K562 (cell line): ENCODE results near the gene UCHL5. TPM values are rescaled to one million over a fixed set of nuclear protein-coding genes. Genes with fewer than 3 reads are reported as not detected.

Experiments used
- BRD4 ChIP-seq: fragments of 200-600 bp; sonication (generic); IDR thresholded peaks from 2 replicates; pipeline ENCODE4 v1.6.1; 2017; ENCODE audit warnings: inconsistent platforms
- E2F3 ChIP-seq: fragments of 250-450 bp; sonication (Bioruptor Pico); IDR thresholded peaks from 2 replicates; pipeline ENCODE4 v1.4.0; 2020; ENCODE audit warnings: mild to moderate bottlenecking
- HNRNPUL1 ChIP-seq: fragments of 200-400 bp; formaldehyde crosslinking; IDR thresholded peaks from 2 replicates; pipeline ENCODE4 v1.6.1; 2017; ENCODE audit warnings: low read length
- ILF3 ChIP-seq: fragments of 450-650 bp; IDR thresholded peaks from 2 replicates; pipeline ENCODE4 v1.6.1; 2018; ENCODE audit warnings: antibody characterized with exemption, mild to moderate bottlenecking, moderate library complexity, borderline replicate concordance
- NCOA4 ChIP-seq: fragments of 450-650 bp; IDR thresholded peaks from 2 replicates; pipeline ENCODE4 v1.6.1; 2018; ENCODE audit warnings: mild to moderate bottlenecking; ENCODE audit not compliant: partially characterized antibody
- WHSC1 ChIP-seq: IDR thresholded peaks from one replicate; pipeline ENCODE4 v1.6.1; 2012; ENCODE audit warnings: low read length, control low read depth, inconsistent platforms
- ZNF124 ChIP-seq: sonication (generic); formaldehyde crosslinking; IDR thresholded peaks from 2 replicates; pipeline ENCODE4 v1.8.1; 2022; ENCODE audit warnings: missing genetic modification reagents
- ZNF311 ChIP-seq: fragments of 250-450 bp; sonication (Bioruptor Pico); IDR thresholded peaks from 2 replicates; pipeline ENCODE4 v1.4.0; 2020; ENCODE audit warnings: mild to moderate bottlenecking, moderate library complexity
- ZNF324 ChIP-seq: fragments of 250-450 bp; sonication (Bioruptor Pico); IDR thresholded peaks from 2 replicates; pipeline ENCODE4 v1.4.0; 2020; ENCODE audit warnings: mild to moderate bottlenecking
- ZNF436 ChIP-seq: fragments of 250-450, 450-650 bp; sonication (Bioruptor Pico); formaldehyde crosslinking; IDR thresholded peaks from 2 replicates; pipeline ENCODE4 v1.7.0; 2020; ENCODE audit warnings: mild to moderate bottlenecking
- polyA plus RNA-seq, 8 experiments: library from polyadenylated mRNA; depleted of rRNA in 4 of 8; stranded (reverse) in 5 of 8; unstranded in 3 of 8; fragments of >200 nt; fragmentation: Nextera tagmentation in 2 of 8; fragmentation: Illumina TruSeq in 1 of 8; extraction: Ambion mirVana in 2 of 8; extraction: Trizol in 1 of 8; gene quantifications; 2 replicates each; pipeline versions ENCODE4 v1.2.1 to v1.2.3, GENCODE V29; 2011 to 2014; ENCODE audit warnings: inconsistent platforms in 1 of 8, missing spikeins in 1 of 8
- total RNA-seq, 7 experiments: library from RNA; depleted of rRNA in 6 of 7; stranded (reverse); fragments of >200 nt in 6 of 7; fragmentation: Illumina TruSeq in 2 of 7; extraction: Trizol in 2 of 7; gene quantifications; 2 replicates each; pipeline versions ENCODE4 v1.2.1 to v1.2.3, GENCODE V29; 2011 to 2021; ENCODE audit warnings: low replicate concordance in 1 of 7
- TF ChIP-seq, protein P1 (sequence below): sonication (generic); formaldehyde crosslinking; IDR thresholded peaks from 2 replicates; pipeline ENCODE4 v1.8.1; 2023; ENCODE audit warnings: missing genetic modification reagents, mild to moderate bottlenecking, borderline replicate concordance
- TF ChIP-seq, protein P2 (sequence below): sonication (generic); IDR thresholded peaks from 2 replicates; pipeline ENCODE4 v1.6.1; 2016
- TF ChIP-seq, protein P3 (sequence below): fragments of 450-650 bp; IDR thresholded peaks from 2 replicates; pipeline ENCODE4 v1.6.1; 2016; ENCODE audit warnings: borderline replicate concordance
- TF ChIP-seq, protein P4 (sequence below): fragments of 250-450 bp; sonication (Bioruptor Pico); IDR thresholded peaks from 2 replicates; pipeline ENCODE4 v1.8.0; 2021; ENCODE audit warnings: moderate library complexity, mild to moderate bottlenecking, inconsistent platforms
- TF ChIP-seq, protein P5 (sequence below): fragments of 250-450 bp; sonication (Bioruptor Pico); IDR thresholded peaks from 2 replicates; pipeline ENCODE4 v1.5.0; 2021; ENCODE audit warnings: mild to moderate bottlenecking, borderline replicate concordance

The UCHL5 gene
- total and polyA plus RNA-seq, 9 of the 15 experiments (the other 6 are each of a cell fraction or from before 2014, with no cell fraction given), result 61.0 to 206 (median 122) TPM

DNA sequence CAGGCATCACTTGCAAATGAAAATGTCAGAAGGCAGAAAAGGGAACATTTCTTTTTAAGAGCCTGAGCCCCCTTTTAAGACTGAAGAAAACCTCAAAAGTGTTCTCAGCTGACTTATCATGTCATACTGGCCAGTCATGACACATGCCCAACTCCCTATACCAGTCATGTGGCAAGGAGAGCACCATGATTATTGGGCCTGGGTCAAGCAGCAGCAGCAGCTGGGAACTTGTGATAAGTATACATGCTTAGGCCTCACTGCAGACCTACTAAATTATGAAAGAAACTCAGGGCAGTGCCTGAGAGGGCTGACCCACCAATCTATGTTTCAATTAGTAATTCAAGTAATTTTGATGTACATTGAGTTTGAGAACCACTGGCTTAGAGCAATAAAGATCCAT, 8.9 kb upstream of the UCHL5 start (continued):
- TF ChIP-seq, protein P1, sequence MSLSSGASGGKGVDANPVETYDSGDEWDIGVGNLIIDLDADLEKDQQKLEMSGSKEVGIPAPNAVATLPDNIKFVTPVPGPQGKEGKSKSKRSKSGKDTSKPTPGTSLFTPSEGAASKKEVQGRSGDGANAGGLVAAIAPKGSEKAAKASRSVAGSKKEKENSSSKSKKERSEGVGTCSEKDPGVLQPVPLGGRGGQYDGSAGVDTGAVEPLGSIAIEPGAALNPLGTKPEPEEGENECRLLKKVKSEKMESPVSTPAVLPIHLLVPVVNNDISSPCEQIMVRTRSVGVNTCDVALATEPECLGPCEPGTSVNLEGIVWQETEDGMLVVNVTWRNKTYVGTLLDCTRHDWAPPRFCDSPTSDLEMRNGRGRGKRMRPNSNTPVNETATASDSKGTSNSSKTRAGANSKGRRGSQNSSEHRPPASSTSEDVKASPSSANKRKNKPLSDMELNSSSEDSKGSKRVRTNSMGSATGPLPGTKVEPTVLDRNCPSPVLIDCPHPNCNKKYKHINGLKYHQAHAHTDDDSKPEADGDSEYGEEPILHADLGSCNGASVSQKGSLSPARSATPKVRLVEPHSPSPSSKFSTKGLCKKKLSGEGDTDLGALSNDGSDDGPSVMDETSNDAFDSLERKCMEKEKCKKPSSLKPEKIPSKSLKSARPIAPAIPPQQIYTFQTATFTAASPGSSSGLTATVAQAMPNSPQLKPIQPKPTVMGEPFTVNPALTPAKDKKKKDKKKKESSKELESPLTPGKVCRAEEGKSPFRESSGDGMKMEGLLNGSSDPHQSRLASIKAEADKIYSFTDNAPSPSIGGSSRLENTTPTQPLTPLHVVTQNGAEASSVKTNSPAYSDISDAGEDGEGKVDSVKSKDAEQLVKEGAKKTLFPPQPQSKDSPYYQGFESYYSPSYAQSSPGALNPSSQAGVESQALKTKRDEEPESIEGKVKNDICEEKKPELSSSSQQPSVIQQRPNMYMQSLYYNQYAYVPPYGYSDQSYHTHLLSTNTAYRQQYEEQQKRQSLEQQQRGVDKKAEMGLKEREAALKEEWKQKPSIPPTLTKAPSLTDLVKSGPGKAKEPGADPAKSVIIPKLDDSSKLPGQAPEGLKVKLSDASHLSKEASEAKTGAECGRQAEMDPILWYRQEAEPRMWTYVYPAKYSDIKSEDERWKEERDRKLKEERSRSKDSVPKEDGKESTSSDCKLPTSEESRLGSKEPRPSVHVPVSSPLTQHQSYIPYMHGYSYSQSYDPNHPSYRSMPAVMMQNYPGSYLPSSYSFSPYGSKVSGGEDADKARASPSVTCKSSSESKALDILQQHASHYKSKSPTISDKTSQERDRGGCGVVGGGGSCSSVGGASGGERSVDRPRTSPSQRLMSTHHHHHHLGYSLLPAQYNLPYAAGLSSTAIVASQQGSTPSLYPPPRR (CRISPR knock-in tag), result no peak
- TF ChIP-seq BRD4, result no peak
- TF ChIP-seq E2F3 (CRISPR knock-in tag), result no peak
- TF ChIP-seq, protein P2, sequence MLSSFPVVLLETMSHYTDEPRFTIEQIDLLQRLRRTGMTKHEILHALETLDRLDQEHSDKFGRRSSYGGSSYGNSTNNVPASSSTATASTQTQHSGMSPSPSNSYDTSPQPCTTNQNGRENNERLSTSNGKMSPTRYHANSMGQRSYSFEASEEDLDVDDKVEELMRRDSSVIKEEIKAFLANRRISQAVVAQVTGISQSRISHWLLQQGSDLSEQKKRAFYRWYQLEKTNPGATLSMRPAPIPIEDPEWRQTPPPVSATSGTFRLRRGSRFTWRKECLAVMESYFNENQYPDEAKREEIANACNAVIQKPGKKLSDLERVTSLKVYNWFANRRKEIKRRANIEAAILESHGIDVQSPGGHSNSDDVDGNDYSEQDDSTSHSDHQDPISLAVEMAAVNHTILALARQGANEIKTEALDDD, result no peak; the same call in 1 of the 2 replicates
- TF ChIP-seq, protein P3, sequence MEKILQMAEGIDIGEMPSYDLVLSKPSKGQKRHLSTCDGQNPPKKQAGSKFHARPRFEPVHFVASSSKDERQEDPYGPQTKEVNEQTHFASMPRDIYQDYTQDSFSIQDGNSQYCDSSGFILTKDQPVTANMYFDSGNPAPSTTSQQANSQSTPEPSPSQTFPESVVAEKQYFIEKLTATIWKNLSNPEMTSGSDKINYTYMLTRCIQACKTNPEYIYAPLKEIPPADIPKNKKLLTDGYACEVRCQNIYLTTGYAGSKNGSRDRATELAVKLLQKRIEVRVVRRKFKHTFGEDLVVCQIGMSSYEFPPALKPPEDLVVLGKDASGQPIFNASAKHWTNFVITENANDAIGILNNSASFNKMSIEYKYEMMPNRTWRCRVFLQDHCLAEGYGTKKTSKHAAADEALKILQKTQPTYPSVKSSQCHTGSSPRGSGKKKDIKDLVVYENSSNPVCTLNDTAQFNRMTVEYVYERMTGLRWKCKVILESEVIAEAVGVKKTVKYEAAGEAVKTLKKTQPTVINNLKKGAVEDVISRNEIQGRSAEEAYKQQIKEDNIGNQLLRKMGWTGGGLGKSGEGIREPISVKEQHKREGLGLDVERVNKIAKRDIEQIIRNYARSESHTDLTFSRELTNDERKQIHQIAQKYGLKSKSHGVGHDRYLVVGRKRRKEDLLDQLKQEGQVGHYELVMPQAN, result no peak
- TF ChIP-seq ZNF311 (CRISPR knock-in tag), result no peak
- TF ChIP-seq ZNF436 (CRISPR knock-in tag), result no peak
- no peak for TF ChIP-seq WHSC1
- TF ChIP-seq ILF3, result no peak
- no peak for TF ChIP-seq ZNF124 (CRISPR knock-in tag)
- no peak for TF ChIP-seq HNRNPUL1
- TF ChIP-seq ZNF324 (CRISPR knock-in tag), result no peak
- TF ChIP-seq NCOA4, result no peak
- TF ChIP-seq, protein P4, sequence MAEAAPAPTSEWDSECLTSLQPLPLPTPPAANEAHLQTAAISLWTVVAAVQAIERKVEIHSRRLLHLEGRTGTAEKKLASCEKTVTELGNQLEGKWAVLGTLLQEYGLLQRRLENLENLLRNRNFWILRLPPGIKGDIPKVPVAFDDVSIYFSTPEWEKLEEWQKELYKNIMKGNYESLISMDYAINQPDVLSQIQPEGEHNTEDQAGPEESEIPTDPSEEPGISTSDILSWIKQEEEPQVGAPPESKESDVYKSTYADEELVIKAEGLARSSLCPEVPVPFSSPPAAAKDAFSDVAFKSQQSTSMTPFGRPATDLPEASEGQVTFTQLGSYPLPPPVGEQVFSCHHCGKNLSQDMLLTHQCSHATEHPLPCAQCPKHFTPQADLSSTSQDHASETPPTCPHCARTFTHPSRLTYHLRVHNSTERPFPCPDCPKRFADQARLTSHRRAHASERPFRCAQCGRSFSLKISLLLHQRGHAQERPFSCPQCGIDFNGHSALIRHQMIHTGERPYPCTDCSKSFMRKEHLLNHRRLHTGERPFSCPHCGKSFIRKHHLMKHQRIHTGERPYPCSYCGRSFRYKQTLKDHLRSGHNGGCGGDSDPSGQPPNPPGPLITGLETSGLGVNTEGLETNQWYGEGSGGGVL (CRISPR knock-in tag), result no peak
- TF ChIP-seq, protein P5, sequence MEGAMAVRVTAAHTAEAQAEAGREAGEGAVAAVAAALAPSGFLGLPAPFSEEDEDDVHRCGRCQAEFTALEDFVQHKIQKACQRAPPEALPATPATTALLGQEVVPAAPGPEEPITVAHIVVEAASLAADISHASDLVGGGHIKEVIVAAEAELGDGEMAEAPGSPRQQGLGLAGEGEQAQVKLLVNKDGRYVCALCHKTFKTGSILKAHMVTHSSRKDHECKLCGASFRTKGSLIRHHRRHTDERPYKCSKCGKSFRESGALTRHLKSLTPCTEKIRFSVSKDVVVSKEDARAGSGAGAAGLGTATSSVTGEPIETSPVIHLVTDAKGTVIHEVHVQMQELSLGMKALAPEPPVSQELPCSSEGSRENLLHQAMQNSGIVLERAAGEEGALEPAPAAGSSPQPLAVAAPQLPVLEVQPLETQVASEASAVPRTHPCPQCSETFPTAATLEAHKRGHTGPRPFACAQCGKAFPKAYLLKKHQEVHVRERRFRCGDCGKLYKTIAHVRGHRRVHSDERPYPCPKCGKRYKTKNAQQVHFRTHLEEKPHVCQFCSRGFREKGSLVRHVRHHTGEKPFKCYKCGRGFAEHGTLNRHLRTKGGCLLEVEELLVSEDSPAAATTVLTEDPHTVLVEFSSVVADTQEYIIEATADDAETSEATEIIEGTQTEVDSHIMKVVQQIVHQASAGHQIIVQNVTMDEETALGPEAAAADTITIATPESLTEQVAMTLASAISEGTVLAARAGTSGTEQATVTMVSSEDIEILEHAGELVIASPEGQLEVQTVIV, result no peak
